ENCODE results near the gene ZDHHC20. TPM values are rescaled to one million over a fixed set of nuclear protein-coding genes. Genes with fewer than 3 reads are reported as not detected.

Gene ZDHHC20
- total RNA-seq, 4 donors from 2014 or later: 75.8 to 90.2 (median 79.3) TPM

DNA sequence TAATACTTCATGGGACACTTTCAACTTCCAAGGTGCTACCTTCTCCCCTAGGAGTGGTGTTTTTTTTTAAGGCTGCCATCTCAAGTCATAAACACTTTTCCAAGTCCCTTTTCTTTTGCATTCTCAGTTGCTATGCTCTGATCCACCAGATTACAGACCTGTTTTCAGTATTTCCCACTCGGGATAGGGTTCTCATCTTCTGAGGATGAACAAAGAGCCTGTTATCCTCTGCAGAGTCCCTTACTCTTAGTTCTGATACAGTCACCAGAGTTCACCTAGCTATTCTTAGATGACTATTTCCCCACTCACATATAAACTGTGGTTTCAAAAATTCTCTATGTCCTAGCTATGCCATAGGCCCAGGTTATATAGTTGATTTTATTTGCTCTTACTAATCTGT, 15.9 kb downstream of the ZDHHC20 start:
- Histone ChIP-seq H3K4me1 (peaks cover 0 to 7% of the 10 kb centered on the region in 2 donors), H3K27ac (no peak overlapping the region), H3K9me3 (no peaks in the 10 kb centered on the region), H3K36me3 (no peaks in the 10 kb centered on the region), H3K4me3 (replicated peaks in 1 of 3) (no peak overlapping the region), H3K27me3 (no peaks in the 10 kb centered on the region)
- intact Hi-C loops (cut with DNase I): no loop called here
- DNase-seq: no peak
- no peak for TF ChIP-seq POLR2A (IDR thresholded peaks at IDR 0.05)
- TF ChIP-seq, protein P1, sequence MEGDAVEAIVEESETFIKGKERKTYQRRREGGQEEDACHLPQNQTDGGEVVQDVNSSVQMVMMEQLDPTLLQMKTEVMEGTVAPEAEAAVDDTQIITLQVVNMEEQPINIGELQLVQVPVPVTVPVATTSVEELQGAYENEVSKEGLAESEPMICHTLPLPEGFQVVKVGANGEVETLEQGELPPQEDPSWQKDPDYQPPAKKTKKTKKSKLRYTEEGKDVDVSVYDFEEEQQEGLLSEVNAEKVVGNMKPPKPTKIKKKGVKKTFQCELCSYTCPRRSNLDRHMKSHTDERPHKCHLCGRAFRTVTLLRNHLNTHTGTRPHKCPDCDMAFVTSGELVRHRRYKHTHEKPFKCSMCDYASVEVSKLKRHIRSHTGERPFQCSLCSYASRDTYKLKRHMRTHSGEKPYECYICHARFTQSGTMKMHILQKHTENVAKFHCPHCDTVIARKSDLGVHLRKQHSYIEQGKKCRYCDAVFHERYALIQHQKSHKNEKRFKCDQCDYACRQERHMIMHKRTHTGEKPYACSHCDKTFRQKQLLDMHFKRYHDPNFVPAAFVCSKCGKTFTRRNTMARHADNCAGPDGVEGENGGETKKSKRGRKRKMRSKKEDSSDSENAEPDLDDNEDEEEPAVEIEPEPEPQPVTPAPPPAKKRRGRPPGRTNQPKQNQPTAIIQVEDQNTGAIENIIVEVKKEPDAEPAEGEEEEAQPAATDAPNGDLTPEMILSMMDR (IDR thresholded peaks at IDR 0.05): no peak
- 85 to 87% methylated on average over 1 of the region's 1 CpG for WGBS, 2 donors

DNA sequence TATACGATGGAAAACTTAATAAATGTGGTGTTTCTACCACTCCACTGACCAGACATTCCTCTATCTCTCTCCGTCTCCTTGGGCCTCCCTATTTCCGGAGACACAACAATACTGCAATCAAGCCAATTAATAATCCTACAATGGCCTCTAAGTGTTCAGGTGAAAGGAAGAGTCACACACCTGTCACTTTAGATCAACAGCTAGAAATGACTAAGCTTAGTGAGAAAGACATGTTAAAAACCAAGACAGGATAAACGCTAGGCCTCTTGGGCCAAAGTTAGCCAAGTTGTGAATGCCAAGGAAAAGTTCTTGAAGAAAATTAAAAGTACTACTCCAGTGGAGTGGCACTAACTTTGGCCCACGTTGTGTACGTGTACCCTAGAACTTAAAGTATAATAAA, 22.5 kb downstream of the ZDHHC20 start:
- intact Hi-C loops (cut with DNase I): no loop called here
- H3K36me3 ChIP-seq: no peaks in the 10 kb centered on the region
- H3K9me3 ChIP-seq: no peaks in the 10 kb centered on the region
- DNase-seq: no peak
- peaks cover 5 to 13% of the 10 kb centered on the region in 2 donors for H3K4me1 ChIP-seq
- WGBS, 2 donors: 87 to 89% methylated on average over 6 of the region's 6 CpGs
- no peak for TF ChIP-seq POLR2A (IDR thresholded peaks at IDR 0.05)
- TF ChIP-seq, protein P1 (IDR thresholded peaks at IDR 0.05): no peak
- peak overlapping the region in 2 of 3 donors; percentile 46 to 47 for H3K27ac ChIP-seq
- H3K27me3 ChIP-seq: no peaks in the 10 kb centered on the region
- H3K4me3 ChIP-seq (replicated peaks in 1 of 3): no peak overlapping the region

DNA sequence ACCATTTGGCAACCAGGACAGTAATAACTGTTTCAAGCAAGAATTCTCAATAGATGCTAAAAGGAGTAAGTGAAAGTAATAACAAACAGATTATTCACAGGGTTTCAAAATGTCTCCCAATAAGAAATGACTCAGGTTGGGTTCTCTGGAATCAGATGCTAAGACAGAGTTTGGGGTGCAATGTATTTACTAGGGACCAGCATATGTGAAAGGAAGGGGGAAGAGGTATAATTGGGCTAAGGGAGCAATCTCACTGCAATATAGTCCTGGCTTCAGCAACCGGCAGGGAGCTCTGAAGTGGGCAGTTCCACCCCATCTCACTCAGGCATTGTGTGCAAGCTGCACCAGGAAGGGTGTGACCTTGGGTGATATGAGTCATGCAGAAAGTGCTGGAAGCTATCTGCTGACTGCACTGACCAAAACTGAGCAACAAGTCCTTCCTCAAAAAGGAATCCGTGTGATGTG, 23.4 kb downstream of the ZDHHC20 start:
- DNase-seq: peak; percentile 57 to 69
- peaks cover 5 to 13% of the 10 kb centered on the region in 2 donors for H3K4me1 ChIP-seq
- no peaks in the 10 kb centered on the region for H3K9me3 ChIP-seq
- TF ChIP-seq POLR2A (IDR thresholded peaks at IDR 0.05): no peak
- TF ChIP-seq, protein P1 (IDR thresholded peaks at IDR 0.05): no peak
- no peak overlapping the region for H3K4me3 ChIP-seq (replicated peaks in 1 of 3)
- WGBS, 2 donors: 26 to 47% methylated on average over 2 of the region's 2 CpGs
- peak overlapping the region; percentile 30 to 47 (median 46) for H3K27ac ChIP-seq
- intact Hi-C loops (cut with DNase I): no loop called here
- H3K36me3 ChIP-seq: no peaks in the 10 kb centered on the region
- no peaks in the 10 kb centered on the region for H3K27me3 ChIP-seq

DNA sequence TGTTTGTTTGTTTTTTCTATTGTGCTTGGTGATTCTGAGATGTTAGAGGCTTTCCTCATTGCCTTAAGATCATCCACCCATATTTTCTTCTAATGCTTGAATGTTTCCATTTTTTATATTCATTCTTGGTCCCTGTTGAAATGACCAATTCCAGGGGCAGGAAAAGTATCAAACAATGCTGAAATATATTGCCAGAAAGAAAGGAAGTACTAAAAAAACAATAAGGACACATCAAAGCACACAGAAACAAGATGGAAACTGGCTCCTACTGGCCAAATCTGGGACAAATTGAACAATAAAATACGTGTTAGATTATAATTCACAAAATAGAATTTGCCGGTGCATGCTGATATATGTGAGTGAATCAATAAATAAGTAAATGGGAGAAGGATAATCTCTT, 23.9 kb downstream of the ZDHHC20 start:
- Histone ChIP-seq H3K4me1 (peaks cover 5 to 13% of the 10 kb centered on the region in 2 donors), H3K27ac (peak overlapping the region; percentile 30 to 47 (median 46)), H3K27me3 (no peaks in the 10 kb centered on the region), H3K9me3 (no peaks in the 10 kb centered on the region), H3K36me3 (no peaks in the 10 kb centered on the region), H3K4me3 (replicated peaks in 1 of 3) (no peak overlapping the region)
- 81 to 93% methylated on average over 2 of the region's 2 CpGs for WGBS, 2 donors
- intact Hi-C loops (cut with DNase I): no loop called here
- DNase-seq: no peak
- no peak for TF ChIP-seq POLR2A (IDR thresholded peaks at IDR 0.05)
- TF ChIP-seq, protein P1 (IDR thresholded peaks at IDR 0.05): no peak

DNA sequence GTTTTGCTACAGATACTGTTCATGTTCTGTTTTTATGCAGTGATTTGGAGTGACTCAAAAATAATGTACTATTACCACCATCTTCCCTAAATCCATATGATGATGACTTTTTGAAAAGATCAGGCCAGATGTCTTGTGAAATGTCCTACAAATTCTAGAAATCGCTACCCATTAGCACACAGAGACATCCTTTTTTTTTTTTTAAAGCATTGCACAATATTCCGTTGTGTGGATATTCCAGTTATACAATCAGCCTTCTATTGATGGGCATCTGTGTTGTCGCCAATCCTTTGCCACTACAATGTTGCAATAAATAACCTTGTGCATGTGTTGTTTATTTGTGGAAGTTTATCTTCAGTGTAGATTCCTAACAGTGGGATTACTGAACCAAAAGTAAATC, 24.5 kb downstream of the ZDHHC20 start:
- intact Hi-C loops (cut with DNase I): no loop called here
- TF ChIP-seq, protein P1 (IDR thresholded peaks at IDR 0.05): no peak
- no peak for TF ChIP-seq POLR2A (IDR thresholded peaks at IDR 0.05)
- DNase-seq: no peak
- Histone ChIP-seq H3K4me3 (replicated peaks in 1 of 3) (no peak overlapping the region), H3K27me3 (no peaks in the 10 kb centered on the region), H3K36me3 (no peaks in the 10 kb centered on the region), H3K9me3 (no peaks in the 10 kb centered on the region), H3K27ac (no peak overlapping the region), H3K4me1 (peaks cover 5 to 13% of the 10 kb centered on the region in 2 donors)
- WGBS, 2 donors: 90 to 94% methylated on average over 3 of the region's 3 CpGs

All from thyroid gland (tissue), 4 donors.